Adrenal gland (tissue), 5 donors: ENCODE measurements around the gene CAGE1.

Experiments
- POLR2A ChIP-seq, 2 donors: fragments of 450-650 bp; IDR thresholded peaks; one replicate each; pipeline ENCODE4 v1.6.1; 2017; ENCODE audit warnings: antibody characterized with exemption in 2 of 2, mild to moderate bottlenecking in 2 of 2, moderate library complexity in 1 of 2
- TF ChIP-seq, protein P1 (sequence below), 6 experiments: fragments of 450-650 bp in 4 of 6; fragments of 200-600 bp in 2 of 6; sonication (generic) in 1 of 6; IDR thresholded peaks; 1 replicate in 5 of 6; 2 replicates in 1 of 6; pipeline versions ENCODE4 v1.5.1 to v1.8.0; 2016 to 2021; ENCODE audit warnings: antibody characterized with exemption in 6 of 6, mild to moderate bottlenecking in 2 of 6, moderate library complexity in 1 of 6
- donor health status: DM: no; HTN: no; CAD: no.

DNA sequence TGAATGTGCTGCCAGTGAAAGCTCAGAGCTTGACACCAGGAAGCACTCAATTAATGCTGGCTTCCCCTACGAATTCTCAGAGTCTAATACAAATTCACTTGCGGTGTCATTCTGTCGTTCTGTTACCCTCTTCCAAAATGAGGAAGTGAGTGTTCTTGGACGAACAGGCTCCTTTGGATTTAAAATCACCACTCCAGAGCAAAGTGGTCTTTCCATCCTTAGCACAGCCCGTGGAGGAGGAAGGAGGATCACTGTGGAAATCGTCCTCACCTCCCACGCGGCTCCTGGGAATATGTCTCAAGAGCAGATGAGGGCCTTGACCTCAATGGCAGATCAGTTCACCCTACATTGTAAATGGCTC is 41.8 kb upstream of the CAGE1 start:
- TF ChIP-seq, protein P1, sequence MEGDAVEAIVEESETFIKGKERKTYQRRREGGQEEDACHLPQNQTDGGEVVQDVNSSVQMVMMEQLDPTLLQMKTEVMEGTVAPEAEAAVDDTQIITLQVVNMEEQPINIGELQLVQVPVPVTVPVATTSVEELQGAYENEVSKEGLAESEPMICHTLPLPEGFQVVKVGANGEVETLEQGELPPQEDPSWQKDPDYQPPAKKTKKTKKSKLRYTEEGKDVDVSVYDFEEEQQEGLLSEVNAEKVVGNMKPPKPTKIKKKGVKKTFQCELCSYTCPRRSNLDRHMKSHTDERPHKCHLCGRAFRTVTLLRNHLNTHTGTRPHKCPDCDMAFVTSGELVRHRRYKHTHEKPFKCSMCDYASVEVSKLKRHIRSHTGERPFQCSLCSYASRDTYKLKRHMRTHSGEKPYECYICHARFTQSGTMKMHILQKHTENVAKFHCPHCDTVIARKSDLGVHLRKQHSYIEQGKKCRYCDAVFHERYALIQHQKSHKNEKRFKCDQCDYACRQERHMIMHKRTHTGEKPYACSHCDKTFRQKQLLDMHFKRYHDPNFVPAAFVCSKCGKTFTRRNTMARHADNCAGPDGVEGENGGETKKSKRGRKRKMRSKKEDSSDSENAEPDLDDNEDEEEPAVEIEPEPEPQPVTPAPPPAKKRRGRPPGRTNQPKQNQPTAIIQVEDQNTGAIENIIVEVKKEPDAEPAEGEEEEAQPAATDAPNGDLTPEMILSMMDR (IDR thresholded peaks at IDR 0.05) = no peak
- no peak for TF ChIP-seq POLR2A (IDR thresholded peaks at IDR 0.05)
